Hippocampal formation (tissue), 2 donors: Measurements from ENCODE around the gene PIGL.
"Not testable (repeated sequence)": the region's sequence is repeated elsewhere in the genome, so short reads cannot be mapped to it uniquely, and the experiment has no call there.

Experiments used
- DNase-seq, 2 donors: peaks; one replicate each; lab custom pipeline; 2025; lab: John Stamatoyannopoulos, UW

The PIGL gene

DNA sequence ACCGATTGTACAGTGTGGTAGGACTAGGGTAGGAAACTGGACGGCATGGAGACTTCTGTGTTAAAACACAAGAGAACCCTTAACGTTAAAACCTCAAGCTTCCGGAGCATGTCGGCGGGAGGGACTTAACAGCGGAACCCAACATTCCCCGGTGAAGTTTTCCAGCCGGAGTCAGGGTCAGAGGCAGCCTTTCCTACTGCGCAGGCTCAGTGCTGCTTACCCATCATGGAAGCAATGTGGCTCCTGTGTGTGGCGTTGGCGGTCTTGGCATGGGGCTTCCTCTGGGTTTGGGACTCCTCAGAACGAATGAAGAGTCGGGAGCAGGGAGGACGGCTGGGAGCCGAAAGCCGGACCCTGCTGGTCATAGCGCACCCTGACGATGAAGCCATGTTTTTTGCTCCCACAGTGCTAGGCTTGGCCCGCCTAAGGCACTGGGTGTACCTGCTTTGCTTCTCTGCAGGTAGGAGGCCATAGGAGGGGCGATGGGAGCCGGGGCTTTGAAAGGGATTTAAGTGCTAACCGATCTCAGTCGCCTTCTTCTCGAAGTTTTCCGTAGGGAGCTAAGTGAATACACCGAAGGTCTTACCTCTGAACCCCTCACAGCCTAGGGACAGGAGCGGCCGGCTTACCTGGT, at the start of gene PIGL:
TSS of gene PIGL (plus strand) at position 209 of the 634 bp plus-strand sequence. CDS start at position 226, 17 bp downstream.
- DNase-seq, result peak; percentile 87 to 90

GRCh38 chr17:16171613-16172012, 45.4 kb upstream of the PIGL start:
- no peak for DNase-seq

DNA sequence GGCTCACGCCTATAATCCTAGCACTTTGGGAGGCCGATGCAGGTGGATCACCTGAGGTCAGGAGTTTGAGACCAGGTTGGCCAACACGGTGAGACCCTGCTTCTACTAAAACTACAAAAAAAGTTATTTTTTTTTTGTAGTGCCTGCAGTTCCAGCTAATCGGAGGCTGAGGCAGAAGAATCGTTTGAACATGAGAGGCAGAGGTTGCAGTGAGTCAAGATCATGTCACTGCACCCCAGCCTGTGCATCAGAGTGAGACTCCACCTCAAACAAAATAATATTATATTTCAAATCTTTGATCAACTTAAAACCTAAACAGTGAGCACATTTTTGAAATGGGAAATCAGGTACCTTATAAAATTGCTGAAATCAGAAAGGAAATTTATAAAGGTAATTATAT, 38.2 kb upstream of the PIGL start:
- no peak for DNase-seq

GRCh38 chr17:16181581-16181980, 35.4 kb upstream of the PIGL start:
- DNase-seq, result no peak

DNA sequence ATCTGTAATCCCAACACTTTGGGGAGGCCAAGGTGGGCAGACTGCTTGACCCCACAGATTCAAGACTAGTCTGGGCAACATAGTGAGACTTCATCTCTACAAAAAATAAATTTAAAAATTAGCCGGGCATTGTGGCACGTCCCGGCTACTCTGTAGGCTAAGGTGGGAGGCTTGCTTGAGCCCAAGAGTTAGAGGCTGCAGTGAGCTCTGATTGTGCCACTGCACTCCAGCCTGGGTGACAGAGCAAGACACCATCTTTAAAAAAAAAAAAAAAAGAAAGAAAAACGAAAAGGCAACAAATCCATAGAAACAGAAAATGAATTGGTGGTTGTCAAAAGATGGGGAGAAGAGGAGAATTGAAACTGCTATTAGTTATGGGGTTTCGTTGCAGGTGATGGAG, 29.4 kb upstream of the PIGL start:
- no peak for DNase-seq

DNA sequence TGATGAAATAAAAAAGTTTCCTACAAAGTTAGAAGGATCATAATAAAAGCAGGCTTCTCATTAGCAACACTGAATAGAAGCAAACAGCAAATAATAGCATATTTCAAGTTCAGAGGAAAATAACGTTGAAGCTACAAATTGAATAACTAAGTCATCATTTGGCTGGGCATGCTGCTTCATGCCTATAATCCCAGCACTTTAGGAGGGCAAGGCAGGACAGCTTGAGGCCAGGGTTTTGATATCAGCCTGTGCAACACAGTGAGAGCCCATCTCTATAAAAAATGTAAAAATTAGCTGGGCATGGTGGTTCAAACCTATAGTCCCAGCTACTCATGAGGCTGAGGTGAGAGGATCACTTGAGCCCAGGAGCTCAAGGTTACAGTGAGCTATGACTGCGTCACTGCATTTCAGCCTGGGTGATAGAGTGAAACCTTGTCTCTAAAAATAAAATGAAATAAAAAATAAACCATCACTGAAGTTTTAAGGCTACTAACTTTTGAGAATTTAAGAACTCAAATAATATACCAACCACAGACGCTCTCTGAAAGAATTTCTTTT, 27.1 kb upstream of the PIGL start:
- no peak for DNase-seq

GRCh38 chr17:16190703-16191360, 26.2 kb upstream of the PIGL start:
- DNase-seq, result no peak

DNA sequence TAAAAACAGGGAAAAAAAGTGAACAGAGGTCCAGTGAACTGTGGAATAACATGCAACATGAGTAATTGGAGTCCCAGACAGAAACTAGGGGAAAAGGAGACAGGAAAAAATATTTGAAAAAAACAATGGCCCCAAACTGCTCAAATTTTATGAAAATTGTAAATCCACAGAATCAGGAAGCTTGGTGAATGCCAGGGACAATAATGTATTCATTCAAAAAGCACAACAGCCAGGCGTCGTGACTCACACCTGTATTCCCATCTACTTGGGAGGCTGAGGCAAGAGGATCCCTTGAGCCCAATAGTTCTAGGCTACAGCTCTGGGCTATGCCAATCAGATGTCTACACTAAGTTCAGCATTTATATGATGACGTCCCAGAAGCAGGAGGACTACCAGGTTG, 25.4 kb upstream of the PIGL start:
- DNase-seq, result no peak

DNA sequence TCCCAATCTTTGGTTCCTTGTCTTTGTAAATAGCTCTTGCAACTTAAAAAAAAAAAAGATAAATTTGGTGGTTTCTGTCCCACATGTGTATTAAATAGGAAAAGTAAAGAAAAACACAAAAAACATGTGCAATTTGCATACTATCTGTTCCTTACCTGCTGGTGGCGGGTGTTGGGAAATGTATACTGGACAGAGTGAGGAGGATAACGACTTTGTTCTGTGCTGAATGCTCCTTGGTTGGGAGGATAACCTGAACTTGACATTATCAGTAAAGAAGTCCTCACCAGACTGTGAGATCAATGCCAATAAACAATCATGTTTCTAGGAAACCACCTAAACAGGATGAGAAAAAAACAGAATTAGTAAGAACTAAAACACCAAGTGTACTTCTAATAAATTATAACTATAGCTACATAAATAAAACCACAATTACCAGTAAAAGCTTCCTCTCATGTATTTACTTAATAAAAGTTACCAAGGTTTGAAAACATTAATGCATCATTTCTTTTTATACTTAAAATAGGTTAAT, 22.6 kb upstream of the PIGL start:
- DNase-seq, result not testable (repeated sequence)

DNA sequence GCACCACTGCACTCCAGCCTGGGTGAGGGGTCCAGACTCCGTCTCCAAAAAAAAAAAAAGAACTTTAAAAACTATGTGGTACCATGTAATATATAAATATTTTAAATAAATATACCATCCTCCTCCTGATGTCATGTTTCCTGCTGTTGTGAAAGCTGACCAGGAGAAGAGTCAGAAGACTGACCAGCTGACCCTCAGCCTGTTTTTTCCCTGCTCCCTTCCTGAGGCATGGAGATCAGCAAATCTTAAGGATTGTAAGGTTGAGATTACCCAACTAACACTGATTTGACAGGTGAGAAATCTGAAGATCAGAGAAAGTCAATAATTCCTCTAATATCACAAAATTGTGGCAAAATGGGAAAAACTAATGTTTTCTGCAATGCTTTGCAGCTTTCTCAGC, 19.7 kb upstream of the PIGL start:
- no peak for DNase-seq

DNA sequence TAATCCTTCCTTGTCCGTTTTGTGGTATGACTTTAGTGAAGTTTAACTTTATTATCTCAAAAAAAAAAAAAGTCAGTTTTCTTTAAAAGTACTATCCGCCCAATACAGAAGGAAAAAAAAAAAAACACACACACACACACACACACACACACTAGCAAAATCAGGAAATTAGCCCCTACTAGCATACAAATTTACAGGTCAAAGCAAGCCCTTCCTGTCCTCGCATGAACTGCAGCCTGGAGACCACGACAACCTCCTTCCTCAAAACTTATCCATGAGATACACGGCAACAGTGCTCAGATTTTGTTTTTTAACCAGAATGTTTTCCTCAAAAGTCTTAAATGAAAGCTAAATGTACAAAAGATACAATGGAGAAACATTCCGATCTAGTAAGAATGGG, 17.9 kb upstream of the PIGL start:
- DNase-seq, result no peak

DNA sequence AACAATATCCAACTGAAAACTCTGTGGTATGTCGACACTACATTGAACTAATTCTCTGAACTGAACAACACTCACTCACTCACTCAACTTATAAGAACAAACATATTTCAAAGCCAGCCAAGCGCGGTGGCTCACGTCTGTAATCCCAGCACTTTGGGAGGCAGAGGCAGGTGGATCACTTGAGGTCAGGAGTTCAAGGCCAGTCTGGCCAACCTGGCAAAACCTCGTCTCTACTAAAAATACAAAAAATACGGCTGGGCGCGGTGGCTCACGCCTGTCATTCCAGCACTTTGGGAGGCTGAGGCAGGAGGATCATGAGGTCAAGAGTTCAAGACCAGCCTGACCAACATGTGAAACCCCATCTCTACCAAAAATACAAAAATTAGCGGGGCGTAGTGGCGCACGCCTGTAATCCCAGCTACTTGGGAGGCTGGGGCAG, 15.3 kb upstream of the PIGL start:
- not testable (repeated sequence) for DNase-seq

DNA sequence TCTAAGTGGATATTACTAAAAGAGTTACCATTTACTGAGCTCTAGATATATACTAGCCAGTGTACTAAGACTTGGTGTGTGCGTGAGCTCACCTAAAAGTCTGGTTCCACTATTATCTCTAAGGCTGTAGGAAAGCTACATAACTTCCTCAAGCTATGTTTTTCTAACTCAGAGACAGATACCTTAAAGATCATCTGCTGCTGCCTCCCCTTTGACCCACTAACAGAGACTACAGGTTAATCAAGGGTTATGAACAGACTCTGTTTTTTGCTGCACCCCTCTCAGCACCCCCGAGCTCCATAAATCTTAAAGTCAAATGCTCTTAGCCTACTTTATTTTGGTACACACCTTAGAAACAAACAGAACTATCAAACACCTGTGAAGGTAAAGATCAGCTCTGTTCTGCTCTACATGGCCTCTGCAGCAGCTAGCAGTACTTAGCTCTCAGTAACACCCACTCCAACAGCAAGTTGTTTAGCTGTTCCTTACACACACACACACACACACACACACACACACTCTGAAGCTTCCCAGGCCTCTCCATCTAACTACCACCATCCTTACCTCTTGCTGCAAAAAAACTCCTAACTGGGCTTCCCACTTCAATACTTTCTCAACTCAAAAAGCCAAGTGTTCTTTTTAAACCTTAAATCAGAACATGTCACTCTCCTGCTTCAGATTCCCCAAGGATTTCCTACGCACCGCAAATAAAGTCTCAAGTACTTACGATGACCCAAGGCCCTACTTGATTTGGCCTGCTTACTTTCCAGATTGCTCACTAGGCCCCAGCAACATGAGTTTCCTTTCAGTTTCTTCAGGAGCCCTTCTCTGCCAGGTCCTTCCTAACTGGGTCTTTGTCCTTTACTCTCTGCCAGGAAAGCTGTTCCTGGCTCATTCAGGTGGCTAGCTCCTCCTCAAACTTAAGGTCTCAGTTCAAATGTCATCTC, 14.2 kb upstream of the PIGL start:
- not testable (repeated sequence) for DNase-seq

- DNase-seq, result not testable (repeated sequence)
Measured at GRCh38 chr17:16204763-16205162, 12.2 kb upstream of the PIGL start.

- no peak for DNase-seq
Measured at GRCh38 chr17:16211590-16211989, 5.4 kb upstream of the PIGL start.

DNA sequence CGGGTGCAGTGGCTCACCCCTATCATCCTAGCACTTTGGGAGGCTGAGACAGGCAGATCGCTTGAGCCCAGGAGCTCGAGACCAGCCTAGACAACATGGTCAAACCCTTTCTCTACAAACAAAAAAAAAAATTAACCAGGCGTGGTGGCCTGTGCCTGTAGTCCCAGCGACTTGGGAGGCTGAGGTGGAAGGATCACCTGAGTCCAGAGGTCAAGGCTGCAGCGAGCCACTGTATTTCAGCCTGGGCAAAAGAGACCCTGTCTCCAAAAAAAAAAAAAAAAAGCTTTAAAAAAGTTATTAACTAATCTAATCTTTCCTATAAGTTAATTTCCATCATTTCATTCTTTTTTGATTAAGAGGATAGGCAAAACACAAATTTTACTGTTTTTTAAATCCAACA, 4.2 kb upstream of the PIGL start:
- no peak for DNase-seq

DNA sequence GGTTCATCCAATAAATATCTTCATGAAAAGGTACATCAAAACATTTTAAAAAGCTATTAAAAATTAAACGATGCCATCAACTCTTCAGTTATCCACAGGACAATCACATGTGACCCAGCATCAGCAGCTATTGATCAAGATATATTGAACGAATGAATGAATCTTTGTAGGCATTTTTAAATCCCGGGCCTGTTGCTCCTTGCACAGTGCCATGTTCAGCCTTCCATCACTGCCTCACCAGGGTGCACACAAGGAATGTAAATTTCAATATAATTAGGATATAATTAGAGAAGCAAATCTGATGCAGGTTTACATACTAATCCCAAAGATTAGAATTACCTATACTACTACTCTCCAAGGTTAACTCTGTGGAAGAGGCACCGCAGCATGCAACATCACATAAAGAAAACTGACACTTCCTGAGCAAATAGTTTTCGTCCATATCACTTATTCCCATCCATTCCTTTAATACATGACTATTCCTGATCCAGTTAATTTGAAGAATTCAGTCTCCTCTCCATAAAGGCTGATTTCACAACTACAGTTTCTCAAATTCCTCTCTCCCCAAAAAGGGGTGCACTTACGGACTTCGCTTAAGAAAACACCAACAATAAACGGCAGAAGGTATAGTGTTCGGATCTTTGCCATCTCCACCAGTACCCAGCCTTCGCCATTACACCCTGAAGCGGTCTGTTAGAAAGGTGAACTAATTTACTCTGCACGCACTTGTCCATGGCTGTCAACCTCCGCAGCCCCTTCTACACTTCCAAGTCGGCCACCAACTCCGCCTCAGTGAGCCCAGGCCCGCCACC, 2.6 kb upstream of the PIGL start:
- DNase-seq, result no peak

GRCh38 chr17:16215002-16215272, 2.1 kb upstream of the PIGL start:
- no peak for DNase-seq

GRCh38 chr17:16215273-16215964, 1.6 kb upstream of the PIGL start, which contains the start of gene NCOR1:
Gene NCOR1, minus strand, starts transcription at chr17:16215534. Its CDS starts 20,965 bp downstream, at chr17:16194569.
- peak; percentile 86 to 91 for DNase-seq

GRCh38 chr17:16215965-16216316, 1.1 kb upstream of the PIGL start:
- DNase-seq, result no peak
